ENCODE results near the gene UROC1.

DNA sequence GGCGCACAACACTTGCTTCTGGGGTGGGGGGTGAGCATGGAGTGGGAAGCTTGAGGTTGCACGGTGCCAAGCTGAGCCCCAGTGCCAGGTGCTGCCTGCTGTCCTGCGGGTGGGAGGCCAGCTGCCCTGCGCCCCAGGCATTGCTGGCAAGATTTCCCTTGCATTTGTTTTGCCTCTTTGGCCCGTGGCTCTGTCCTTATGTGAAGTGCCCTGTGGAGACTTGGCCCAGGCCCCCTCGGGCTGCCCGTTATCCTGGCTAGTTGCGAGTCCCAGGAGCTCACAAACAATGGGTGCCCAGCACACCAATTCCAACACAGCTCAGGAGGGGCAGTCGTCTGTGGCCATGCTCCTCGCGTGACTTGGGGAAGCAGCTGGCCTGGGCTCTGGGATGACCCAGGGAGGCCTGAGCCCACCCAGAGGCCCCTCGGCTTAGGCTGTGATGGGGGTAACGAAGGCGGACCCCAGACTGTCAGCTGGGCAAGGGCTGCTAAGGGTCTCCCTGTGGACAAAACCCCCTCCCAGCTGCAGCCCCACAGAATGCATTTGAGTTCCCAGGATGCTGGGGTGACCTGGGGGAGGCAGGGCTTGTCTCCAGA, 35.2 kb upstream of the UROC1 start:
- TF ChIP-seq, protein P1, sequence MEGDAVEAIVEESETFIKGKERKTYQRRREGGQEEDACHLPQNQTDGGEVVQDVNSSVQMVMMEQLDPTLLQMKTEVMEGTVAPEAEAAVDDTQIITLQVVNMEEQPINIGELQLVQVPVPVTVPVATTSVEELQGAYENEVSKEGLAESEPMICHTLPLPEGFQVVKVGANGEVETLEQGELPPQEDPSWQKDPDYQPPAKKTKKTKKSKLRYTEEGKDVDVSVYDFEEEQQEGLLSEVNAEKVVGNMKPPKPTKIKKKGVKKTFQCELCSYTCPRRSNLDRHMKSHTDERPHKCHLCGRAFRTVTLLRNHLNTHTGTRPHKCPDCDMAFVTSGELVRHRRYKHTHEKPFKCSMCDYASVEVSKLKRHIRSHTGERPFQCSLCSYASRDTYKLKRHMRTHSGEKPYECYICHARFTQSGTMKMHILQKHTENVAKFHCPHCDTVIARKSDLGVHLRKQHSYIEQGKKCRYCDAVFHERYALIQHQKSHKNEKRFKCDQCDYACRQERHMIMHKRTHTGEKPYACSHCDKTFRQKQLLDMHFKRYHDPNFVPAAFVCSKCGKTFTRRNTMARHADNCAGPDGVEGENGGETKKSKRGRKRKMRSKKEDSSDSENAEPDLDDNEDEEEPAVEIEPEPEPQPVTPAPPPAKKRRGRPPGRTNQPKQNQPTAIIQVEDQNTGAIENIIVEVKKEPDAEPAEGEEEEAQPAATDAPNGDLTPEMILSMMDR (IDR thresholded peaks at IDR 0.05): no peak
- TF ChIP-seq POLR2AphosphoS5 (IDR thresholded peaks at IDR 0.05): no peak
- no peak for TF ChIP-seq POLR2A (IDR thresholded peaks at IDR 0.05)
